GM18526 (cell line): ENCODE data around the gene CRKL.

Experiments used
- POLR2A ChIP-seq: IDR thresholded peaks from 3 replicates; pipeline ENCODE4 v1.6.1; 2011; ENCODE audit not compliant: insufficient read length; ENCODE audit errors: extremely low read depth

Gene CRKL

GRCh38 chr22:20916916-20917810 is at the start of gene CRKL:
CRKL (plus strand) TSS chr22:20917407; CDS start chr22:20917935, 528 bp downstream.
- TF ChIP-seq POLR2A: peak; percentile 79

GRCh38 chr22:20868025-20868962 is 48.9 kb upstream of the CRKL start:
- no peak for TF ChIP-seq POLR2A

- TF ChIP-seq POLR2A: no peak
Observed at GRCh38 chr22:20869234-20869633, 48.0 kb upstream of the CRKL start.

- no peak for TF ChIP-seq POLR2A
Observed at GRCh38 chr22:20873214-20873613, 44.0 kb upstream of the CRKL start.

- no peak for TF ChIP-seq POLR2A
Observed at GRCh38 chr22:20875296-20875695, 41.9 kb upstream of the CRKL start.

- no peak for TF ChIP-seq POLR2A
Observed at GRCh38 chr22:20877715-20878114, 39.5 kb upstream of the CRKL start.

GRCh38 chr22:20881231-20881630 is 36.0 kb upstream of the CRKL start:
- no peak for TF ChIP-seq POLR2A

GRCh38 chr22:20881869-20882815 is 35.1 kb upstream of the CRKL start:
- no peak for TF ChIP-seq POLR2A

GRCh38 chr22:20882855-20883254 is 34.4 kb upstream of the CRKL start:
- no peak for TF ChIP-seq POLR2A

- TF ChIP-seq POLR2A: no peak
Observed at GRCh38 chr22:20884454-20884853, 32.8 kb upstream of the CRKL start.

- no peak for TF ChIP-seq POLR2A
Observed at GRCh38 chr22:20885017-20885556, 32.1 kb upstream of the CRKL start.

GRCh38 chr22:20885557-20886323 is 31.5 kb upstream of the CRKL start:
- no peak for TF ChIP-seq POLR2A

- no peak for TF ChIP-seq POLR2A
Observed at GRCh38 chr22:20887375-20887774, 29.8 kb upstream of the CRKL start.
